ENCODE measurements around the gene ACOX1. TPM values are rescaled to one million over a fixed set of nuclear protein-coding genes. Genes with fewer than 3 reads are reported as not detected.

Gene ACOX1
- total and polyA plus RNA-seq, 2 of the 13 experiments (the other 11 are each of a cell fraction or from before 2014, with no cell fraction given): 86.4 to 120 TPM

- TF ChIP-seq, protein P1, sequence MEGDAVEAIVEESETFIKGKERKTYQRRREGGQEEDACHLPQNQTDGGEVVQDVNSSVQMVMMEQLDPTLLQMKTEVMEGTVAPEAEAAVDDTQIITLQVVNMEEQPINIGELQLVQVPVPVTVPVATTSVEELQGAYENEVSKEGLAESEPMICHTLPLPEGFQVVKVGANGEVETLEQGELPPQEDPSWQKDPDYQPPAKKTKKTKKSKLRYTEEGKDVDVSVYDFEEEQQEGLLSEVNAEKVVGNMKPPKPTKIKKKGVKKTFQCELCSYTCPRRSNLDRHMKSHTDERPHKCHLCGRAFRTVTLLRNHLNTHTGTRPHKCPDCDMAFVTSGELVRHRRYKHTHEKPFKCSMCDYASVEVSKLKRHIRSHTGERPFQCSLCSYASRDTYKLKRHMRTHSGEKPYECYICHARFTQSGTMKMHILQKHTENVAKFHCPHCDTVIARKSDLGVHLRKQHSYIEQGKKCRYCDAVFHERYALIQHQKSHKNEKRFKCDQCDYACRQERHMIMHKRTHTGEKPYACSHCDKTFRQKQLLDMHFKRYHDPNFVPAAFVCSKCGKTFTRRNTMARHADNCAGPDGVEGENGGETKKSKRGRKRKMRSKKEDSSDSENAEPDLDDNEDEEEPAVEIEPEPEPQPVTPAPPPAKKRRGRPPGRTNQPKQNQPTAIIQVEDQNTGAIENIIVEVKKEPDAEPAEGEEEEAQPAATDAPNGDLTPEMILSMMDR (CRISPR knock-in tag; IDR thresholded peaks at IDR 0.05): no peak
- no peak for TF ChIP-seq ZNF318 (CRISPR knock-in tag; IDR thresholded peaks at IDR 0.05)
- TF ChIP-seq MAFF (IDR thresholded peaks at IDR 0.05; ENCODE audit: low read depth, low read length): no peak
- TF ChIP-seq, protein P2, sequence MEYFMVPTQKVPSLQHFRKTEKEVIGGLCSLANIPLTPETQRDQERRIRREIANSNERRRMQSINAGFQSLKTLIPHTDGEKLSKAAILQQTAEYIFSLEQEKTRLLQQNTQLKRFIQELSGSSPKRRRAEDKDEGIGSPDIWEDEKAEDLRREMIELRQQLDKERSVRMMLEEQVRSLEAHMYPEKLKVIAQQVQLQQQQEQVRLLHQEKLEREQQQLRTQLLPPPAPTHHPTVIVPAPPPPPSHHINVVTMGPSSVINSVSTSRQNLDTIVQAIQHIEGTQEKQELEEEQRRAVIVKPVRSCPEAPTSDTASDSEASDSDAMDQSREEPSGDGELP (IDR thresholded peaks at IDR 0.05; ENCODE audit: borderline replicate concordance, low read depth): no peak
- peak; percentile 71 for TF ChIP-seq POLR2G (IDR thresholded peaks at IDR 0.05; ENCODE audit: low read depth, low read length)
- peak; percentile 38; the same call in 1 of the 2 replicates for TF ChIP-seq AKAP8 (CRISPR knock-in tag; IDR thresholded peaks at IDR 0.05)
- TF ChIP-seq GLMP (CRISPR knock-in tag; IDR thresholded peaks at IDR 0.05; ENCODE audit: borderline replicate concordance): no peak
- TF ChIP-seq, protein P3, sequence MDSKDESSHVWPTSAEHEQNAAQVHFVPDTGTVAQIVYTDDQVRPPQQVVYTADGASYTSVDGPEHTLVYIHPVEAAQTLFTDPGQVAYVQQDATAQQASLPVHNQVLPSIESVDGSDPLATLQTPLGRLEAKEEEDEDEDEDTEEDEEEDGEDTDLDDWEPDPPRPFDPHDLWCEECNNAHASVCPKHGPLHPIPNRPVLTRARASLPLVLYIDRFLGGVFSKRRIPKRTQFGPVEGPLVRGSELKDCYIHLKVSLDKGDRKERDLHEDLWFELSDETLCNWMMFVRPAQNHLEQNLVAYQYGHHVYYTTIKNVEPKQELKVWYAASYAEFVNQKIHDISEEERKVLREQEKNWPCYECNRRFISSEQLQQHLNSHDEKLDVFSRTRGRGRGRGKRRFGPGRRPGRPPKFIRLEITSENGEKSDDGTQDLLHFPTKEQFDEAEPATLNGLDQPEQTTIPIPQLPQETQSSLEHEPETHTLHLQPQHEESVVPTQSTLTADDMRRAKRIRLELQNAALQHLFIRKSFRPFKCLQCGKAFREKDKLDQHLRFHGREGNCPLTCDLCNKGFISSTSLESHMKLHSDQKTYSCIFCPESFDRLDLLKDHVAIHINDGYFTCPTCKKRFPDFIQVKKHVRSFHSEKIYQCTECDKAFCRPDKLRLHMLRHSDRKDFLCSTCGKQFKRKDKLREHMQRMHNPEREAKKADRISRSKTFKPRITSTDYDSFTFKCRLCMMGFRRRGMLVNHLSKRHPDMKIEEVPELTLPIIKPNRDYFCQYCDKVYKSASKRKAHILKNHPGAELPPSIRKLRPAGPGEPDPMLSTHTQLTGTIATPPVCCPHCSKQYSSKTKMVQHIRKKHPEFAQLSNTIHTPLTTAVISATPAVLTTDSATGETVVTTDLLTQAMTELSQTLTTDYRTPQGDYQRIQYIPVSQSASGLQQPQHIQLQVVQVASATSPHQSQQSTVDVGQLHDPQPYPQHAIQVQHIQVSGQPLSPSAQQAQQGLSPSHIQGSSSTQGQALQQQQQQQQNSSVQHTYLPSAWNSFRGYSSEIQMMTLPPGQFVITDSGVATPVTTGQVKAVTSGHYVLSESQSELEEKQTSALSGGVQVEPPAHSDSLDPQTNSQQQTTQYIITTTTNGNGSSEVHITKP (CRISPR knock-in tag; IDR thresholded peaks at IDR 0.05; ENCODE audit: low read depth): peak; percentile 56
- TF ChIP-seq DNMT1 (CRISPR knock-in tag; IDR thresholded peaks at IDR 0.05): no peak
- peak in 1 of 2 experiments; percentile 49; a peak in 1 of 4 replicates for TF ChIP-seq KLF16 (CRISPR knock-in tag; IDR thresholded peaks at IDR 0.05)
- TF ChIP-seq ZNF382 (CRISPR knock-in tag; IDR thresholded peaks at IDR 0.05; ENCODE audit: borderline replicate concordance): no peak
- TF ChIP-seq TBP (CRISPR knock-in tag; IDR thresholded peaks at IDR 0.05): no peak
Observed at GRCh38 chr17:76027159-76027839, 48.3 kb upstream of the ACOX1 start, which contains the start of gene EVPL (continued).
